Adipocyte (in vitro differentiated cells): ENCODE measurements around the gene SLC18A3.

ENCODE experiments used
- DNase-seq: peaks from one replicate; pipeline ENCODE4 v3.0.0-alpha.2; 2015; ENCODE audit warnings: low read depth
- H3K27me3 ChIP-seq: replicated peaks from 2 replicates; pipeline ENCODE4 v1.7.0; 2013; ENCODE audit warnings: mild to moderate bottlenecking, low read length, moderate library complexity; ENCODE audit not compliant: control insufficient read depth, insufficient read depth
- H3K36me3 ChIP-seq: 2 replicates; pipeline ENCODE4 v1.7.0; 2013; ENCODE audit warnings: low read length, mild to moderate bottlenecking, moderate library complexity; ENCODE audit not compliant: control insufficient read depth, insufficient read depth, severe bottlenecking
- H3K4me1 ChIP-seq: 2 replicates; pipeline ENCODE4 v1.7.0; 2013; ENCODE audit warnings: mild to moderate bottlenecking, low read length, moderate library complexity; ENCODE audit not compliant: control insufficient read depth, insufficient read depth
- H3K4me3 ChIP-seq: 2 replicates; pipeline ENCODE4 v1.7.0; 2013; ENCODE audit warnings: mild to moderate bottlenecking, low read length, moderate library complexity
- H3K9ac ChIP-seq: 2 replicates; pipeline ENCODE4 v1.7.0; 2013; ENCODE audit warnings: mild to moderate bottlenecking, low read length, moderate library complexity
- H3K9me3 ChIP-seq: 2 replicates; pipeline ENCODE4 v1.7.0; 2013; ENCODE audit warnings: mild to moderate bottlenecking, low read length, moderate library complexity; ENCODE audit not compliant: control insufficient read depth

SLC18A3 gene

DNA sequence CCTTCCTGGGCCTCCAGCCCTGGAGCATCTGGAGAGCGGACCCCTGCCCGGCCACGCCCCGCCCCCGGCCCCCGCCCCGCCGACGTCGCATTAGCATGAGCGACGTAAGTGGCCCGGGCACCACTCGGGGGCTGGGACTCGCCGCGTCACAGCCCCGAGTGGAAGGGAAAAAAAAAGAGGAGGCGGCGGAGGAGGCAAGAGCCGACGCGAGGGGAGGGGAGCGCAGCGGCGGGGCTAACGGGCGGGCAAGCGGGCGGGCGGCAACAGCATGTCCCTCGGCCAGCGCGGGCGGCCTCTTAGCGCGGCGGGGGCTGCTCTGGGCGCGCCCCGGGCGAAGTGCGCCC lies at the start of gene SLC18A3:
Gene SLC18A3, plus strand, starts transcription at position 197 of the 344 bp plus-strand sequence. CDS start 431 bp downstream, outside the sequence.
- DNase-seq: peak; percentile 31
- Histone ChIP-seq H3K27me3 (peaks cover 60% of the 10 kb centered on the region), H3K4me1 (no peaks in the 10 kb centered on the region), H3K9ac (no peak within 1 kb of the TSS), H3K4me3 (no peak within 1 kb of the TSS), H3K36me3 (no peaks in the 10 kb centered on the region), H3K9me3 (peaks cover 5% of the 10 kb centered on the region)

DNA sequence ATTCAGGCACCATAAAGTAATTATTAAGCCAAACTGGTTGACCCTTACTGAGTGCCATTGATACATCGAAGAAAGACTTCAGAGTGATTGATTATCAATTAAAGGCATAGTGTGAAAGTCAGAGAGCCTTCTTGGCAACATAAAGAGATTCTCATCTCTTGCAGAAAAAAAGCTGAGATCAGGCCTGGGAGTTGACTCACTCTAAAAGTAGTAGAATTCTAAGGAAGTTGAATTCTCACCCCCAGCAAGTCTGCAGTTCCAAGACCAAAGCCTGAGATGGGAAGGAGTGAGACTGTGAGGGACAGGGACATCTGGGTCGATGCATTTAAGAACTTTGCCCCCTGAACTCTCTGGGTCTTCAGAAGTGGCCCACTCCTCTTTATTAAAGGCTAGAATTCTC lies 49.6 kb upstream of the SLC18A3 start:
- no peak overlapping the region for H3K4me3 ChIP-seq
- DNase-seq: no peak
- H3K9me3 ChIP-seq: no peaks in the 10 kb centered on the region
- H3K36me3 ChIP-seq: no peaks in the 10 kb centered on the region
- no peaks in the 10 kb centered on the region for H3K27me3 ChIP-seq
- peaks cover 72% of the 10 kb centered on the region for H3K4me1 ChIP-seq
- H3K9ac ChIP-seq: no peak overlapping the region

DNA sequence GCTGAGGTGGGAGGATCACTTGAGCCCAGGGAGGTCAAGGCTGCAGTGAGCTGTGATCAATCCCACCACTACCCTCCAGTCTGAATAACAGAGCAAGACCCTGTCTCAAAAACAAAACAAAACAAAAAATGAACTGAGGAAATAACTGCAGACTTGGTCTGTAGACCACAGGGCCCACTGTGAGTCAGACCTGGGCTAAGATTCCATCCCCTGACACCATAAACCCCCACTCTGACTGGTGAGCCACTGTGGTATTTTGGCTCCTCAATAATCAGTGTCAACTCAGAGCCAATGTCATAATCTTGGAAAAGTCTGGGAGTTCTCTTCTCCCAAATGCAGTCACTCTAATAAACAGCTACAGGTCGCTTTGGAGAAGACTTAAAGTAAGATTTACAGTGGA lies 47.2 kb upstream of the SLC18A3 start:
- peaks cover 52% of the 10 kb centered on the region for H3K4me1 ChIP-seq

DNA sequence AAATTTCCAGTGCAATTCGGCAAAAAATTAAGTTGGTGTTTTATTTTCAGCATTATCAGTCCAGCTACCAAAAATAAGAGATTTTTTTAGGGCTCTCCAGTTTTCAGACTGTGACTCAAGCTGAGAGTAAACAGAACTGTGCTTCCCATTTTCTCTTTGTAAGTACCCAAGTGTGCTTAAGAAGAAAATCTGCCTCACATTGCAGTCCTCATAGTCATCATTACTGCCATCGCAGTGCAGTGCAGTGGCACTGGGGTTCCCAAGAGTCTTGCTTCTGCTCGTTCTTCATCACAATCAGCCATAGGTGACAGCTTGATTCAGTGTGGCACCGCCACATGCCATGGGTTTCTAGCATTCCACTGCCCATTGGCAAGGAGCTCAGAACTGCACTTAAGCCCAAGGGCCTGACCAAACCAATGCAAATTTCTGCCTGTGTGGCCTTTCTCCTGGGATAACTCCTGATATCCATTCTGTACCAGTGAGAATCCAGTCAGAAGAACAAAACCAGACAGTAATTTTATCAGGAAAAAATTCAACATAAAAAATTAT lies 45.6 kb upstream of the SLC18A3 start:
- H3K27me3 ChIP-seq: no peaks in the 10 kb centered on the region
- DNase-seq: peak; percentile 58
- H3K9me3 ChIP-seq: peaks cover 5% of the 10 kb centered on the region
- H3K9ac ChIP-seq: no peak overlapping the region
- no peak overlapping the region for H3K4me3 ChIP-seq
- no peaks in the 10 kb centered on the region for H3K36me3 ChIP-seq
- peaks cover 53% of the 10 kb centered on the region for H3K4me1 ChIP-seq

More for the DNA sequence above, 47.2 kb upstream of the SLC18A3 start:
- no peak for DNase-seq
- no peaks in the 10 kb centered on the region for H3K27me3 ChIP-seq
- H3K4me3 ChIP-seq: no peak overlapping the region
- no peaks in the 10 kb centered on the region for H3K36me3 ChIP-seq
- no peak overlapping the region for H3K9ac ChIP-seq
- no peaks in the 10 kb centered on the region for H3K9me3 ChIP-seq

DNA sequence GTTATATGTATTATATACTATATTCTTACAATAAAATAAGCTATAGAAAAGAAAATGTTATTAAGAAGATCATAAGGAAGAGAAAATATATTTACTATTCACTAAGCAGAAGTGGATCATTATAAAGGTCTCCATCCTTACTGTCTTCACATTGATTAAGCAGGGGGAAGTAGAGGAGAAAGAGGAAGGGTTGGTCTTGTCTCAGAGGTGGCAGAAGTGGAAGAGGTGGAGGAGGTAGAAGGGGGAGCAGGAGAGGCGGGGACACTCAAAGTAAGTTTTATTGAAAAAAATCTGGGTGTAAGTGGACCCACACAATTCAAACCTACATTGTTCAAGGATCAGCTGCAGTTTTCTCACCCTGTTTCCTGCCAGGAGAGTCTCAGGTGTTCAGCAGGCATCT lies 42.3 kb upstream of the SLC18A3 start:
- Histone ChIP-seq H3K36me3 (no peaks in the 10 kb centered on the region), H3K27me3 (no peaks in the 10 kb centered on the region), H3K9ac (peak overlapping the region; percentile 36), H3K9me3 (peaks cover 19% of the 10 kb centered on the region), H3K4me1 (peaks cover 33% of the 10 kb centered on the region), H3K4me3 (peak overlapping the region; percentile 31)
- DNase-seq: no peak

DNA sequence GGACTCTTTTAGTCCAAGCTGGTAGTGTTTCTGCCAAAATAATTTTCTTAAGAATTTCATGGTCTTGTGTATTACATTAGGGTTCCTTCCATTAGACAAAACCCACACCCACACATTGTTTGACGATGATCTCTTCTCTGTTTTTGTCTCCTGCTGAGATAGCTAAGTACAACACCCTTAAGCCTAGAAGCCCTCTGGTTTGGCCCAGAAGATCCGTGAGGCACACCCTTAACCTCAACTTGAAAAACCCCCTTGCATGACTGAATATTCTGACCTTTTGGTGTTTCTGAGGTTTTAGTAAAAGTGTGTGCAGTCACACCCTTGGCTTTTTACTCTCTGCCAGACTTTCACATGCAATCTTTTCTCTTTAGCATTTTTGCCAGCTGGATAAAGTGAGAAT lies 41.9 kb upstream of the SLC18A3 start:
- peaks cover 19% of the 10 kb centered on the region for H3K9me3 ChIP-seq
- peak overlapping the region; percentile 61 for H3K4me3 ChIP-seq
- peak overlapping the region; percentile 53 for H3K9ac ChIP-seq
- no peaks in the 10 kb centered on the region for H3K36me3 ChIP-seq
- H3K27me3 ChIP-seq: no peaks in the 10 kb centered on the region
- DNase-seq: peak; percentile 66
- peaks cover 29% of the 10 kb centered on the region for H3K4me1 ChIP-seq

DNA sequence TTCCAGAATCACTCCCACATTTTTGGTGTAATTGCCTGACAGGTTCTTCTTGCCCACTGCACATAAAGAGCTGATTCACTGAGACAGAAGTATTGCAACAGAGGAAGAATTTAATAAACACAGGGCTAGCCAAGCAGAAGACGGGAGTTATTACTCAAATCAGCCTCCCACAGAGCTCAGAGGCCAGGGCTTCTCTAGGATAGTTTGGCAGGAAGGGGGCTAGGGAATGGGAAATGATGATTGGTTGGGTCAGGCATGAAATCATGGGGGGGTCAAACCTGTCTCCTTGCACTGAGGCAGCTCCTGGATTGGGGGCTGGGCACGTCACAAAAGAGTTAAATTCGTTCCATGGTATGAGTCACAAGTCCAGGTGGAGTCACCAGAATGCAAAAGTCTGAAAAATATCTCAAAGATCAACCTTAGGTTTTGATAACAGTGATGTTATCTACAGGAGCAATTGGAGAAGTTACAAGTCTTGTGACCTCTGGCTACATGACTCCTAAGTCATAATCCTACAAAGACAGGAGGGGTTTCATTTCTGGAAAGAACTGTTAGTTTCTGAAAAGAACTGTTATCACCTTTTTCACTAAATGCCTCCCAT lies 41.0 kb upstream of the SLC18A3 start:
- Histone ChIP-seq H3K27me3 (no peaks in the 10 kb centered on the region), H3K9ac (peak overlapping the region; percentile 53), H3K9me3 (peaks cover 19% of the 10 kb centered on the region), H3K4me1 (peaks cover 23% of the 10 kb centered on the region), H3K4me3 (peak overlapping the region; percentile 61), H3K36me3 (no peaks in the 10 kb centered on the region)
- peak; percentile 79 for DNase-seq

DNA sequence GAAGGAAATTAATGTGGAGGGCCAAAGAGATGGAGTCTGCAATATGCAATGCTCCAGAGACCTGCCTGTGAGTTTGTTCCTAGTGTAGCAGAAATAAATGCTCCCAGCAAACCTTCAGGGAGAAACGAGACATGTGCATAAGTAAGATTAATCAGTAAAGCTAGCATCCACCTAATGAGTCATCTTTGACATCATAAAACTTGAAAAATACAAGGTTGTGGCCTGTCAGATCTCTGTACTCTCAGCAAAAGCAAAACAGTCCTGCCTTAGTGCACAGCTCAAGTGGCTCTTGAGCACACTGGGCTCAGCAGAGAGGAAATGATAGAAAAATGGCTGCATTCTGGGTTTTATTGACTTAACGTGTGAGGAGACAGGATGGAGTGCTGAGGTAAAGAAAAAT lies 38.7 kb upstream of the SLC18A3 start:
- no peak for DNase-seq
- Histone ChIP-seq H3K36me3 (no peaks in the 10 kb centered on the region), H3K4me1 (peaks cover 21% of the 10 kb centered on the region), H3K4me3 (no peak overlapping the region), H3K27me3 (no peaks in the 10 kb centered on the region), H3K9ac (no peak overlapping the region), H3K9me3 (peaks cover 19% of the 10 kb centered on the region)

DNA sequence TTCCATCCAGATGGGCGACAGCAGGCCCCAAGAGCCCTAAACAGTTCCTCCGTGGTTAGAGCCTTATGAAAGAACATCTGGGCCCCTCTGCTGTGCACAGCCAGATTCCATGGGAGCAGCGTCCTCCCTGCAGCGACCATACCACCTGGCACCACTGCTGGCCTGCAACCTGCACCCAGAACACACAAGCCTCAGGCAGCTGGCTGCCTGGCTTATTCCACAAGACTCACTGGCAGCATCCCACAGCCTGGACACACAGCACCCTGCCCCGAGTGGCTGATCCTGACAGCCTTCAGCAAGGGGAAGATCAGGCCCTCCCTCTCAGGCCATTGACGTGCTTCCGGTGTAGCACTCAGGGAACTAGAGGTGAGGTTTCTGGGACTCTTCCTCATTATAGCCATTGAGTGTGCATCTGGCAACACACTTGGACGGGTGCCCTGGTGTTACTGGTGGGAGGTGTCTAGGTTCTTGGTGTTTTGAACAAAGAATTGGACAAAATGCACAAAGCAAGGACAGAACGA lies 37.5 kb upstream of the SLC18A3 start:
- Histone ChIP-seq H3K27me3 (no peaks in the 10 kb centered on the region), H3K9me3 (peaks cover 19% of the 10 kb centered on the region), H3K9ac (no peak overlapping the region), H3K4me3 (no peak overlapping the region), H3K36me3 (no peaks in the 10 kb centered on the region), H3K4me1 (peaks cover 21% of the 10 kb centered on the region)
- no peak for DNase-seq

DNA sequence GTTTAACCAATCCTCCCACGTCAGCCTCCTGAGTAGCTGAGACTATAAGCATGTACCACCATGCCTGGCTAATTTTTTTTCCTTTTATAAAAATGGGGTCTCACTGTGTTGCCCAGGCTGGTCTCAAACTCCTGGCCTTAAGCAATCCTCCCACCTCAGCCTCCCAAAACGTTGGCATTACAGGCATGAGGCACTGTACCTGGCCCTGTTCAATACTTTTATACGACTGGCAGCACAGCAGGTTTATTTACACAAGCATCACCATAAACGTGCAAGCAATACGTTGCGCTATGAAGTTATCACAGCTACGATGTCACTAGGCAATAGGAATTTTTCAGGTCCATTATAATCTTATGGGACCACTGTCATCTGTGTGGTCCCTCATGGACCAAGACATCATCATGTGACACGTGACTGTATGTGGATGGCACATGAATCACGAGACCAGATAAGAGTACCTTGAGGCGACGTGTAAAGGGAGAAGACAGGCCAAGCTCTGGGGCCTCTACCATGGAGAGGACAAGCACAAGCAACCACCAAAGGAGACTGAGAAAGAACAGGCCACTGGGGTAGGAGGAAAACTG lies 34.5 kb upstream of the SLC18A3 start:
- Histone ChIP-seq H3K27me3 (no peaks in the 10 kb centered on the region), H3K9me3 (peaks cover 3% of the 10 kb centered on the region), H3K4me3 (no peak overlapping the region), H3K9ac (no peak overlapping the region), H3K36me3 (no peaks in the 10 kb centered on the region), H3K4me1 (peaks cover 7% of the 10 kb centered on the region)
- DNase-seq: no peak

DNA sequence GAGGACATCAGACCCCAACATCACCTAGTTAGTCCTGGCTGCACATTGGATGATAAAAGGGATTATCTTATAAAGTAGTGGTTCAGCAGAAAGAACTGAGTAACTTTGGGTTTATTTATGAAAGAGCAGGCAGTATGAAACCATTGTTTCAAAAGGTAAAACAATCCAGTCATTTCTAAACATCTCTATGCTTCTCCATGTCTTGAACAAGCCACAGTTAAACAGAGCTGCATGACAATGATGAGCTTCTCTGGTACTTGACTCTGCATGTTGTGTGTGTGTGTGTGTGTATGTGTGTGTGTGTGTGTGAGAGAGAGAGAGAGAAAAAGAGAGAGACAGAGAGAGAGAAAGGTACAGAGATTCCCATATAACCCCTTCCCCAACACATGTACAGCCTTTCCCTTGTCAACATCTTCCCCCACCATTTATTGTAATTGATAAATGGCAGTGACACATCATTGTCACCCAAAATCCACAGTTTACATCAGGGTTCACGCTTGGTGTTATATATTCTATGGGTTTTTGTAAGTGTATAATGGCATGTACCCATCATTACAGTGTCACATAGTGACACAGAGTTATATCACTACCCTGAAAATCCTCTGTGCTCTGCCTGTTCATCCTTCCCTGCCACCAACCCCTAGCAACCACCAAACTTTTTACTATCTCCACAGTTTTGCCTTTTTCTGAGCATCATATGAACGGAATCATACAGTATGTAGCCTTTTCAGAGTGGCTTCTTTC lies 32.8 kb upstream of the SLC18A3 start:
- Histone ChIP-seq H3K9ac (no peak overlapping the region), H3K9me3 (no peaks in the 10 kb centered on the region), H3K36me3 (no peaks in the 10 kb centered on the region), H3K4me3 (no peak overlapping the region), H3K4me1 (peaks cover 7% of the 10 kb centered on the region), H3K27me3 (no peaks in the 10 kb centered on the region)
- DNase-seq: no peak
